ENCODE results near the gene NECTIN4.

Gene NECTIN4

DNA sequence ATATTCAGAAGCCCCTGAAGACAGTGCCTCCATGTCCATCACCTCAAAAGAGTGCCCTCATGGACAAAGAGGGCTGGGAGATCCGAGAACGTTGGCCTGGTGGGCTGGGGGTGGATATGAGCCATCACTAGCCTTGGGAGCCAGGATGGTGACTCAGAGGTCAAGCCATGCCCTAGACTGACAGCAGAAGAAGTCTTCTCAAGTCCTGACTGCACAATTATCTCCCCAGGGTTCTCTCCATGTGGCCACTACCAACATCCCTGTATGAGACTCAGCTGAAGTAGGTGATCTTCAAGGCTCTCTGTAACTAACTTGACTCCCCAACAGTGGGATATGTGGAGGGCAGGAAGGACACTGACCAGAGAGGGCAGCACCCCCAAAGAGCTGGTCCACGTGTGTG is 36.5 kb downstream of the NECTIN4 start:
- no peak for DNase-seq (ENCODE audit: extremely low read depth, low read depth)
- TF ChIP-seq CTCF (IDR thresholded peaks at IDR 0.05; ENCODE audit: low read depth, low read length): no peak

- DNase-seq (ENCODE audit: extremely low read depth, low read depth): no peak
- TF ChIP-seq CTCF (IDR thresholded peaks at IDR 0.05; ENCODE audit: low read depth, low read length): no peak
These were observed 38.1 kb downstream of the NECTIN4 start for GRCh38 chr1:161051219-161051618.

DNA sequence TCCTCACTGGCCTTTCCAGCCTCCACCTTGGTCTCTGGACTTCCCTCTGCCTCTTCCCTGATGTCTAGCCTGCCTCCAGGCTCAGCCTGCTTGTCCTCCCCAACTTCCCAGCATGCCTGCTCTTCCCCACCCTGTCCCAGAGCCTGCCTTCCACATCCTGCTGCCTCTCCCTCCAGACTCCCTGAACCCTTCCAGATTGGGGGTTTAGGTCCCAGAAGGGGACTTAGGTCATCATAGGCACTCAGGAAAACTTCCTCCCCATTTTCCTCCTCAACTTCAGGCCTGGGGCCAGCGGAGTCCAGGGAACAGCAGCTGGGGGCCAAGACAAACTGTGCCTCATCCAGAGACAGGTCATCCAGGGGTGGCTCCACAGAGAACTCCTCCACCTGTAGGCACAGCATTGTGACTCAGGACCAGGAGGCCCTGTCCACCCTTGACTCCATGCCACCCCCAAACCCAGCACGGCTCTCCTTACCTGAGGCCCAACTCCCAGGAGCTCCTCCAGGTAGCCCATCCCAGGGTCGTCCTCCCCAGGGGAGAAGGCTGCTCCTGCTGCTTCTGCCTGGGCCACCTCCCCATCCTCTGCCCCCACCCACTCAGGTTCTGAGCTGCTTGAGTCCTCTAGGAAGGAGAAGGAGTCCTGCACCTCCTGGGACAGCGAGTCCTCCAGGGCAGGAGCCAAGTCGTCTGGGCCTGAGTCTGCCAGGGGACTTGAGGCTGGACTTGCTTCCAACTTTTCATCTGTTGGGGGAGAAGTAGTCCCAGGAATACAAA is 40.2 kb downstream of the NECTIN4 start:
- TF ChIP-seq CTCF (IDR thresholded peaks at IDR 0.05; ENCODE audit: low read depth, low read length): no peak

GRCh38 chr1:161047436-161048420 is 41.6 kb downstream of the NECTIN4 start:
- no peak for TF ChIP-seq CTCF (IDR thresholded peaks at IDR 0.05; ENCODE audit: low read depth, low read length)
- no peak for DNase-seq (ENCODE audit: extremely low read depth, low read depth)

More for the DNA sequence above, 40.2 kb downstream of the NECTIN4 start:
- DNase-seq (ENCODE audit: extremely low read depth, low read depth): no peak

GRCh38 chr1:161046605-161047228 is 42.6 kb downstream of the NECTIN4 start:
- DNase-seq (ENCODE audit: extremely low read depth, low read depth): no peak
- no peak for TF ChIP-seq CTCF (IDR thresholded peaks at IDR 0.05; ENCODE audit: low read depth, low read length)

GRCh38 chr1:161045736-161046604 is 43.4 kb downstream of the NECTIN4 start, which contains the start of gene USF1:
USF1 (minus strand) TSS chr1:161045977; CDS start chr1:161043275, 2,702 bp downstream.
- no peak for TF ChIP-seq CTCF (IDR thresholded peaks at IDR 0.05; ENCODE audit: low read depth, low read length)
- peak; percentile 85 for DNase-seq (ENCODE audit: extremely low read depth, low read depth)

All from AG09319 (cell line).